Measurements from ENCODE around the gene LBHD1. TPM values are rescaled to one million over a fixed set of nuclear protein-coding genes. Genes with fewer than 3 reads are reported as not detected.
A peak's percentile ranks its signal among the peaks of the same experiment; 100 is the strongest.
"Not testable (repeated sequence)": the region's sequence is repeated elsewhere in the genome, so short reads cannot be mapped to it uniquely, and the experiment has no call there.

LBHD1 gene
- polyA plus RNA-seq, 1 donor = 5.8 TPM

- DNase-seq (ENCODE audit: low read depth) = peak; percentile 84
Observed at GRCh38 chr11:62665075-62665598, 6.9 kb downstream of the LBHD1 start, which contains the start of the genes C11orf98 and CSKMT. C11orf98 (minus strand) TSS chr11:62665210; CDS start chr11:62665169, 41 bp downstream. CSKMT (plus strand) TSS chr11:62665312; CDS start chr11:62665880, 568 bp downstream.

DNA sequence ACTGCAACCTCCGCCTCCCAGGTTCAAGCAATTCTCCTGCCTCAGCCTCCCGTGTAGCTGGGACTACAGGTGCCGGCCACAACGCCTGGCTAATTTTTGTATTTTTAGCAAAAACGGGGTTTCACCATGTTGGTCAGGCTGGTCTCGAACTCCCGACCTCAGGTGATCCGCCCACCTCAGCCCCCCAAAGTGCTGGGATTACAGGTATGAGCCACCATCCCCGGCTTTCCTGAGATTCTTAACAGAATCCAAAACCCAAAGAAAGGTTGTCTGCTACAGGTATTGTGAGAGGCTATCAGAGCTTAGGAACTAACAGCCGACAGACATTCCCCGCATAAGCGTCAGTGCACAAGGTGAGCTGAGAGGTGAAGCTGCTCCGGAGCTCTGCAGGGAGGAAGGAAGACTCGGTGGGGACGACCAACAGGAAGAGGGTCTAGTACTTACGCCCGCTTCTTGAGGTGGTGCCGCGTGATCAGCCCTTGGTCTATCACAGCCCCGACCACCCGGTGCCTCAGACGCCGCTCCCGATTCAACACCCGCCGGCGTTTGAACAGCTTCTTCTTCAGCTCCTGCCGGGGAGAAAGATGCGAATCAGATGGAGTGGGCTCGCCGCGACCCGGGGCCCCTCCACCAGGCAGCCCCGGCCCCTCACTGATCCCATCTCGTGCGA is 7.5 kb downstream of the LBHD1 start:
- DNase-seq (ENCODE audit: low read depth) = no peak

DNA sequence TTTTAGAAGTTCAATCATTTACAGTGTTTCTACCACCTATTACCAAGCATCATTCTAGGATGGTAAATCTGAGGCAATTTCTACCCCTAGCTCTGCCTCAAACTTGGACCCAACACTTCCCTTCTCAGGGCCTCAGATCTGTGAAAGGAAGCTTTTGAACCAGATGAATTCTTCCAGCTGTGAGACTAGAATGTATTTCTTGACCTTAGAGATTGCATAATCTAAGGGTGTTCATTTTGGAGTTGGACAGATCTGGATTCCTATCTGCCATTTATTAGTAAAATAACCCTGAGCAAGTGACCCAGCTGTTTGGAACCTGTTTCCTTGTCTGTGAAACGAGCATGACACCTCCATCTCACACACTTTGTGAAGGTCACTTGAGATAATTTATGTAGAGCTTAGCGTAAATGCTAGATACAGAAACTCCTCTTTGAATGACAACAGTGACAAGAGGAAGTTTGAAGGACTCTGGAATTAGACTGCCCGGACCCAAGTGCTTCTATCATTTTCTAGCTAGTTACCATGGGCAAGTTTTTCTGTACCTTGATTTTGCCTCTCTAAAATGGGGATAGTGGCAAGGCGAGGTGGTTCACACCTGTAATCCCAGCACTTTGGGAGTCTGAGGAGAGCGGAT is 15.2 kb downstream of the LBHD1 start:
- no peak for DNase-seq (ENCODE audit: low read depth)

GRCh38 chr11:62654297-62654696 is 17.8 kb downstream of the LBHD1 start:
- no peak for DNase-seq (ENCODE audit: low read depth)

- no peak for DNase-seq (ENCODE audit: low read depth)
Observed at GRCh38 chr11:62652161-62653006, 19.7 kb downstream of the LBHD1 start.

- not testable (repeated sequence) for DNase-seq (ENCODE audit: low read depth)
Observed at GRCh38 chr11:62650283-62650682, 21.8 kb downstream of the LBHD1 start.

DNA sequence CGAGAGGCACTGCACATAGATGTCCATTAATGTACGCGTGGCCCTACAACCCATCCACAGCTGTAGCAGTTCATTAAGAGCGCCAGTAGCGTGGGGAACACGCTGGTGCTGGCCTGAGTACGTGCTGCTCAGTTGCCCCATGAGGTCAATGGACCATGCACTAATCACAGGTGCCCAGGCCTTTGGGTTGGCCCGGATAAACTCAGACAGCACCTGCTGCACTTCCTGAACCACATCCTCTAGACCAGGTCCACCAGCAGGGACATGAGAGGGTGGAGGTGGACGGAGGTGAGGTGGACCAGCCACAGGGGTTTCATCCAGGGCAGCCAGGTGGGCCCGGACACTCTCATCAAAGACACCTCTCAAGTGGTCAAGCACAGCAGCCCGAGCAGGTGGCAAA is 22.6 kb downstream of the LBHD1 start:
- DNase-seq (ENCODE audit: low read depth) = no peak

DNA sequence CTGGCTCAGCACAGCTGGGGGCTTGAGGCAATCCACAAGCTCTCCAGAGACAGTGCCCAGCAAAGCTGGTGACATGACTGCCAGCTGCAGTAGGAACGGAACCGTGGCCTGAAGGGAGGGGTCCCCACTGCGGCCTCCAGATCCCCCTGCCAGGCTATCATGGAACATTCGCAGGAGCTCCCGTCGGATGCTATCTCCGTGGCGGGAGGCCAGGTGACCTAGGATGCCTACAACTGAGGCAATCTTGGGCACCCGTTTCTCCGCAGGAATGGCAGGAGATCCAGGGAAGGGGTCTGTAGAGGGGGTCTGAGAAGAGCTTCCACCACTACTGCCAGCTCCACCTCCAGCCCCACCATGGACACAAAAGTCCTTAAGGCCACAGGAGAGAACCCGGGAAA is 23.1 kb downstream of the LBHD1 start:
- DNase-seq (ENCODE audit: low read depth) = no peak

DNA sequence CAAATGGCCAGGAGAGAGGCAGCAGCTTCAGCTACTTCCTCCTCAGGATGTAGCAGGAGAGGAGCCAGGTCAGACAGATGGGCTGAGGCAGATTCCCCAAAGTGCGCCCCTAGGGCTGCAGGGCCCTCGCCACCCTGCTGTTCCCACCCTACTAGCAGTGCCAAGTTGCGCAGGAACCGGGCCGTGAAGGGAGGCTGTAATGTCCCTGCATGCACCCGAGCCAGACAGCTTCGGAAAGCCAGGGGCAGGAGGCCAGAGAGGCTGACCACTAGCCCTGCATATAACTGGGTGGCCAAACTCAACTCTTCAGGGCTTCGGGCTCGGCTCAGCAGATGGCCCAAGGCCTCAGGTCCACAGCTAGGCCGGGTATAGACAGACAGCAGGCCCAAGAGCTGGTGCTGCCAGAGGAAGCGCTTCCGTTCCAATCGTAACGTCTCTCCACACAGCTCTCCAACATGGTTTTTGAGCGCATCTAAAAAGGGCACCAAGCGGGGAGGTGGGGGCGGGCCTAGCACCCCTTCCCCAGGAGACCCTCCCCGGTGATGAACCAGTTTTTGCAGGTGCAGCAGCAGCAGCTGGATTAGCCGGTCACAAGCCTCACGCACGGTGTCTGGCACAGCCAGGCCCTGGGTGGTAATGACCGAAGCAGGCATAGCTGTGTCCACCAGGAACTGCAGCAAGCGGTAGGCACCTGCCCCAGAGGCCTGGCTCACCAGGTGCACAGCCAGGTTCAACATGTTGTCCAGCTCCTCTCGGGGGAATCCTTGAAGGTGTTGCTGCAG is 23.7 kb downstream of the LBHD1 start:
- DNase-seq (ENCODE audit: low read depth) = no peak

DNA sequence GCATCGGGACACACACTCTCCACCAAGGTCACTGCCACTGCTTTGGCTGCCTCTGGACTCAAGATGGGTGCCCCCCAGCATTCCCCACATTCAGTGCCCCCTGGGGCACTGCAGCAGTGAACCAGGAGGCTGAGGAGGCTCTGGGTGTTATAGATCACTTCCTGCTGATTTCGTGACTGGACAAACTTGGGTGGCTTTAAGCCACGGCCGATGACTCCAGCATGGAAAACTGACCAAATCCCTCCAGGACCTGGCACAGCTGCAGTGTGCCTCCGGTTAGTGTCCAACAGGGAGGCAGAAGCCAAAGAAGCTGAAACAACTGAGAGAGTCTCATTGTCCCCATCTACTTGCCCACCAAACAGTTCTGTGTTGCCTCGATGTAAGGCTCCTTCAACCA is 24.5 kb downstream of the LBHD1 start:
- DNase-seq (ENCODE audit: low read depth) = no peak

GRCh38 chr11:62646825-62647608 is 25.1 kb downstream of the LBHD1 start:
- DNase-seq (ENCODE audit: low read depth) = no peak

- peak; percentile 90 for DNase-seq (ENCODE audit: low read depth)
Observed at GRCh38 chr11:62645946-62646824, 25.9 kb downstream of the LBHD1 start, which contains the start of gene GANAB. GANAB (minus strand) TSS chr11:62646613; CDS start chr11:62646599, 14 bp downstream.

GRCh38 chr11:62645671-62645945 is 26.5 kb downstream of the LBHD1 start:
- no peak for DNase-seq (ENCODE audit: low read depth)

GRCh38 chr11:62644220-62644619 is 27.8 kb downstream of the LBHD1 start:
- DNase-seq (ENCODE audit: low read depth) = no peak

DNA sequence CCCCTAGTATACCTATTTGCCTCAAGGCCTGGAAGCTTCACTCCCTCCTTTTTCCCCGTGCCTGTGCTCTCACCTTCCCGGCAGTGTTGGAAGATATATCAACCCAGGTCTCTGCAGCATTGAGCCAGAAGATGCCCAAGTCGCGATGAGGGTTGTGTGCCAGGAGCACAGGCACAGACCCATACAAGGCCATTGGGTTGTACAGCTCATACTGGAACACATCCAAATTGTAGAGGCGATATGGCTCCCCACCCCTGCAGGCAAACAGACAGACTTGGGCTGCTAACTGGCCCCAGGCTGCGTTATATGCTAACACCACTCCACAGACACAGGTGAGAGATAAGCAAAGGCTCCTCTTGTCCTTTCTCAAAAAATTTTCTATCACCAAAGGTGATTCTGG is 39.6 kb downstream of the LBHD1 start:
- DNase-seq (ENCODE audit: low read depth) = no peak

DNA sequence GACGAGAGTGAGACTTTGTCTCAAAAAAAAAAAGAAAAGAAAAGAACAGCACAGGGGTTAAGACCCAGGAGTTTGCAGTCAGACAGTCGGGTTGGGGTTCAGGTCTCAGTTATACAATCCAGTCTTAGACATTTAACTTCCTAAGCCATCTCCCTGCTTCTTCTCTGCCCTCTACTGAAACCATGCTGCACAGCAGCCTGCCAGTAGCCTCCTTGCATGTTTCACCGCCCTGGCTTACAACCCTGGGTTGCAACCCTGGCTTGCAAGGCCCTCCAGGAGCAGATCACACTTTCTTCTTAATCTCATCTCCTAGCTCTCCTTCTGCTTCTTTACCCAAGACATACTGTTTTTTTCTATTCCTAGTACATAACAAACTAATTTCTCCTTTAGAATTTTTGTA is 44.4 kb downstream of the LBHD1 start:
- DNase-seq (ENCODE audit: low read depth) = no peak

DNA sequence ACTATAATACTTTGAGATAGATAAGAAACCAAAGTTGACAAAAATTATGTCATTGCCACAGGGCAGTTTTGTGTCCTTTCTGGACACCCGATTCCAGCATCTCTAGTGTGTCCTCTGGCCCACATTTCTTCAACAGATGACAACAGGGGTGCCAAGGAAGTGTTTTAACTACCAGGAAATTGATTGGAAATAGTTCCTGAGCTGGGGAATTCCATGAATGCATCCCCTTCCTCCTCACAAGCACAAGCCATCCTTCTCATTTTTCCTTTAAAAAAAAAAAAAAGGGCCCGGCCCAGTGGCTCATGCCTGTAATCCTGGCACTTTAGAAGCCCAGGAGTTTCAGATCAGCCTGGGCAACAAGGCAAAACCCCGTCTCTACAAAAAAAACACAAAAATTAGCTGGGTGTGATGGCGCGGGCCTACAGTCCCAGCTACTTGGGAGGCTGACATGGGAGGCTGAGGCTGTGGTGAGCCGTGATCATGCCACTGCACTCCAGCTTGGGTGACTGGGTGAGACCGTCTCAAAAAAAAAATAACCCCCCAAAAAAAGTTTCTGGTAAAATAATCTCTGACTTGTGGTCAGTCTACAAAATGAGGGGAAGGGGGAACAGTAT is 49.5 kb downstream of the LBHD1 start:
- DNase-seq (ENCODE audit: low read depth) = no peak

GRCh38 chr11:62621567-62622470 is 50.2 kb downstream of the LBHD1 start, which contains the start of gene B3GAT3:
B3GAT3 (minus strand) TSS chr11:62621986; CDS start chr11:62621947, 39 bp downstream.
- DNase-seq (ENCODE audit: low read depth) = peak; percentile 84

Measured in forelimb muscle (tissue), 1 donor.